ENCODE measurements around the gene BRAF. TPM values are rescaled to one million over a fixed set of nuclear protein-coding genes. Genes with fewer than 3 reads are reported as not detected.

Gene BRAF
- polyA plus RNA-seq, 1 donor (not counting 4 experiments of a cell fraction or from before 2014, with no cell fraction given): 12.4 TPM

DNA sequence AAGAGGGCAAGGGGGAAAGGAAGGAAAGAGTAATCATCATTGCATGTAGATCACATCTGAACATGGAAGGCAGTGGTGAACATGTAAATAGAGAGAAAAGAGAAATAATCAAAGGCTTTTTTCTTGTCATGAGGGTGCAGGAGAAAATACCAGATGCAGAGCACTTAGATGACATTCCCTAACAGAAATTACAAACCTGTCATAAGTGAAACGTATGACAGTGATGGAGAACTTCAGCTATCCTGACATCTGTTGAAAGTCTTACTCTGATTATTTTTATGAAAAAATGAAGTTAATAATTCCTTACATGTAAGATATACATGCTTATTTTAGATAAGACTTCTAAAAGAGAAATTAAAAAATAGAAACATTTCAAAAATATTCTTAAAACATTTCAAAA is 54.7 kb downstream of the BRAF start:
- FAIRE-seq (no peak), DNase-seq (ENCODE audit: low read depth, low spot score) (no peak)
- Histone ChIP-seq H3K9me3 (ENCODE audit: control insufficient read depth, low read depth, low read length) (no peaks in the 10 kb centered on the region), H2AFZ (ENCODE audit: control insufficient read depth, low read length) (no peak overlapping the region), H3K4me1 (ENCODE audit: control insufficient read depth, extremely low read depth, insufficient read depth, low read length) (peaks cover 6% of the 10 kb centered on the region), H3K27ac (ENCODE audit: control insufficient read depth, insufficient read depth, low read length) (no peak overlapping the region), H3K27me3 (ENCODE audit: control insufficient read depth, extremely low read depth, insufficient read depth, low read length) (no peaks in the 10 kb centered on the region), H3K9me1 (ENCODE audit: control insufficient read depth, extremely low read depth, insufficient read depth, low read length) (no peaks in the 10 kb centered on the region), H3K36me3 (ENCODE audit: control insufficient read depth in 2 of 2, extremely low read depth in 1 of 2, insufficient read depth in 2 of 2, low read length in 2 of 2) (no peaks in the 10 kb centered on the region), H3K4me2 (ENCODE audit: control insufficient read depth, extremely low read depth, insufficient read depth, low read depth, low read length) (no peak overlapping the region), H3K4me3 (ENCODE audit: control insufficient read depth in 2 of 3, extremely low read depth in 1 of 3, insufficient read depth in 2 of 3, low read depth in 1 of 3, low read length in 3 of 3) (no peak overlapping the region), H4K20me1 (ENCODE audit: control insufficient read depth, extremely low read depth, insufficient read depth, low read length) (no peaks in the 10 kb centered on the region), H3K9ac (ENCODE audit: control insufficient read depth, extremely low read depth, insufficient read depth, low read length) (no peak overlapping the region), H3K79me2 (ENCODE audit: control insufficient read depth, insufficient read depth, low read length) (peaks cover 22% of the 10 kb centered on the region)
- dilution Hi-C loops (cut with MboI; ENCODE audit: extremely low pct_ligation_motif_present, low sequenced_read_pairs): no loop called here
- TF ChIP-seq CTCF (optimal IDR thresholded peaks at IDR 0.05 in 1 of 3, IDR thresholded peaks at IDR 0.05 in 1 of 3, conservative IDR thresholded peaks at IDR 0.05 in 1 of 3; ENCODE audit: extremely low read depth in 1 of 3, insufficient read depth in 2 of 3, low read length in 3 of 3) (no peak), EZH2 (IDR thresholded peaks at IDR 0.05; ENCODE audit: low read length) (no peak)

- Histone ChIP-seq H3K9me1 (ENCODE audit: control insufficient read depth, extremely low read depth, insufficient read depth, low read length) (no peaks in the 10 kb centered on the region), H3K4me3 (ENCODE audit: control insufficient read depth in 2 of 3, extremely low read depth in 1 of 3, insufficient read depth in 2 of 3, low read depth in 1 of 3, low read length in 3 of 3) (no peak overlapping the region), H3K4me2 (ENCODE audit: control insufficient read depth, extremely low read depth, insufficient read depth, low read depth, low read length) (no peak overlapping the region), H3K4me1 (ENCODE audit: control insufficient read depth, extremely low read depth, insufficient read depth, low read length) (peaks cover 6% of the 10 kb centered on the region), H3K27me3 (ENCODE audit: control insufficient read depth, extremely low read depth, insufficient read depth, low read length) (no peaks in the 10 kb centered on the region), H2AFZ (ENCODE audit: control insufficient read depth, low read length) (no peak overlapping the region), H3K79me2 (ENCODE audit: control insufficient read depth, insufficient read depth, low read length) (peaks cover 19% of the 10 kb centered on the region), H3K9me3 (ENCODE audit: control insufficient read depth, low read depth, low read length) (no peaks in the 10 kb centered on the region), H3K36me3 (ENCODE audit: control insufficient read depth in 2 of 2, extremely low read depth in 1 of 2, insufficient read depth in 2 of 2, low read length in 2 of 2) (no peaks in the 10 kb centered on the region), H4K20me1 (ENCODE audit: control insufficient read depth, extremely low read depth, insufficient read depth, low read length) (no peaks in the 10 kb centered on the region), H3K9ac (ENCODE audit: control insufficient read depth, extremely low read depth, insufficient read depth, low read length) (no peak overlapping the region), H3K27ac (ENCODE audit: control insufficient read depth, insufficient read depth, low read length) (no peak overlapping the region)
- TF ChIP-seq EZH2 (IDR thresholded peaks at IDR 0.05; ENCODE audit: low read length) (no peak), CTCF (optimal IDR thresholded peaks at IDR 0.05 in 1 of 3, IDR thresholded peaks at IDR 0.05 in 1 of 3, conservative IDR thresholded peaks at IDR 0.05 in 1 of 3; ENCODE audit: extremely low read depth in 1 of 3, insufficient read depth in 2 of 3, low read length in 3 of 3) (no peak)
- DNase-seq (ENCODE audit: low read depth, low spot score): no peak
- dilution Hi-C loops (cut with MboI; ENCODE audit: extremely low pct_ligation_motif_present, low sequenced_read_pairs): no loop called here
- no peak for FAIRE-seq
Observed at GRCh38 chr7:140869430-140869829, 55.3 kb downstream of the BRAF start.
